Keratinocyte (primary cell): ENCODE data around the gene CFAP57. TPM values are rescaled to one million over a fixed set of nuclear protein-coding genes. Genes with fewer than 3 reads are reported as not detected.

Source experiments
- DNase-seq: peaks from one replicate; pipeline ENCODE4 v3.0.0-alpha.2; 2011; ENCODE audit warnings: low read depth, missing footprints, low spot score
- FAIRE-seq: peaks from 2 replicates; lab custom pipeline; 2011; peaks lifted over from hg19 to GRCh38; lab: Jason Lieb, UNC
- H2AFZ ChIP-seq: 2 replicates; pipeline ENCODE4 v1.6.0; 2012; ENCODE audit warnings: low read length, control low read depth, inconsistent platforms; ENCODE audit not compliant: control insufficient read depth
- H3K27ac ChIP-seq: 2 replicates; pipeline ENCODE4 v1.5.1; 2011; ENCODE audit warnings: low read length; ENCODE audit not compliant: control insufficient read depth, insufficient read depth
- H3K27me3 ChIP-seq: 3 replicates; pipeline ENCODE4 v1.6.0; 2011; ENCODE audit warnings: low read length; ENCODE audit not compliant: control insufficient read depth, insufficient read depth; ENCODE audit errors: extremely low read depth
- H3K36me3 ChIP-seq, 2 experiments: 2 replicates in 1 of 2; 3 replicates in 1 of 2; pipeline ENCODE4 v1.5.1; 2011; ENCODE audit warnings: low read length in 2 of 2, mild to moderate bottlenecking in 1 of 2; ENCODE audit not compliant: control insufficient read depth in 2 of 2, insufficient read depth in 2 of 2; ENCODE audit errors: extremely low read depth in 1 of 2
- H3K4me1 ChIP-seq: 3 replicates; pipeline ENCODE4 v1.5.1; 2011; ENCODE audit warnings: low read length; ENCODE audit not compliant: control insufficient read depth, insufficient read depth; ENCODE audit errors: extremely low read depth
- H3K4me2 ChIP-seq: 3 replicates; pipeline ENCODE4 v1.6.0; 2011; ENCODE audit warnings: low read depth, low read length; ENCODE audit not compliant: control insufficient read depth, insufficient read depth; ENCODE audit errors: extremely low read depth
- H3K4me3 ChIP-seq, 3 experiments: fragments of 200-600 bp in 1 of 3; sonication (generic) in 1 of 3; 2 replicates in 2 of 3; 3 replicates in 1 of 3; pipeline ENCODE4 v1.5.1; 2011 to 2016; ENCODE audit warnings: low read length in 3 of 3, mild to moderate bottlenecking in 3 of 3, control low read depth in 2 of 3, inconsistent platforms in 1 of 3, low read depth in 1 of 3, mixed read lengths in 1 of 3, mixed run types in 1 of 3, moderate library complexity in 1 of 3; ENCODE audit not compliant: control insufficient read depth in 2 of 3, insufficient read depth in 2 of 3; ENCODE audit errors: extremely low read depth in 1 of 3
- H3K79me2 ChIP-seq: 2 replicates; pipeline ENCODE4 v1.6.0; 2012; ENCODE audit warnings: low read length; ENCODE audit not compliant: control insufficient read depth, insufficient read depth
- H3K9ac ChIP-seq: 3 replicates; pipeline ENCODE4 v1.6.0; 2011; ENCODE audit warnings: low read length; ENCODE audit not compliant: control insufficient read depth, insufficient read depth; ENCODE audit errors: extremely low read depth
- H3K9me1 ChIP-seq: 3 replicates; pipeline ENCODE4 v1.6.0; 2011; ENCODE audit warnings: low read length; ENCODE audit not compliant: control insufficient read depth, insufficient read depth; ENCODE audit errors: extremely low read depth
- H3K9me3 ChIP-seq: 2 replicates; pipeline ENCODE4 v1.5.1; 2012; ENCODE audit warnings: low read depth, low read length; ENCODE audit not compliant: control insufficient read depth
- H4K20me1 ChIP-seq: 3 replicates; pipeline ENCODE4 v1.6.0; 2011; ENCODE audit warnings: low read length; ENCODE audit not compliant: control insufficient read depth, insufficient read depth; ENCODE audit errors: extremely low read depth
- EZH2 ChIP-seq: IDR thresholded peaks from one replicate; pipeline ENCODE4 v1.6.1; 2012; ENCODE audit warnings: inconsistent platforms, mild to moderate bottlenecking, low read length, moderate library complexity
- dilution Hi-C: fragments of 300-500 bp; cut with MboI; formaldehyde crosslinking; loops from one replicate; pipeline ENCODE4 v1.7.0; 2020; ENCODE audit warnings: low sequenced_read_pairs; ENCODE audit not compliant: extremely low pct_ligation_motif_present
- polyA plus RNA-seq, 5 experiments: library from polyadenylated mRNA; depleted of rRNA in 3 of 5; stranded (reverse) in 3 of 5; stranded (forward) in 1 of 5; unstranded in 1 of 5; fragments of >200 nt; gene quantifications; 1 replicate in 1 of 5; 2 replicates in 3 of 5; 3 replicates in 1 of 5; pipeline versions ENCODE4 v1.2.1 to v1.2.3, GENCODE V29; 2011 to 2012; ENCODE audit warnings: missing spikeins in 2 of 5, low read depth in 1 of 5, low replicate concordance in 1 of 5
- TF ChIP-seq, protein P1 (sequence below), 3 experiments: IDR thresholded peaks in 1 of 3; conservative IDR thresholded peaks in 1 of 3; optimal IDR thresholded peaks in 1 of 3; 2 replicates in 2 of 3; 3 replicates in 1 of 3; pipeline versions ENCODE3 to v1.5.1; 2011; ENCODE audit warnings: low read length in 3 of 3, mild to moderate bottlenecking in 3 of 3, moderate library complexity in 2 of 3, control low read depth in 1 of 3, inconsistent platforms in 1 of 3; ENCODE audit not compliant: insufficient read depth in 2 of 3; ENCODE audit errors: extremely low read depth in 1 of 3

The CFAP57 gene
- polyA plus RNA-seq, 1 donor (not counting 4 experiments of a cell fraction or from before 2014, with no cell fraction given): 0.39 TPM

DNA sequence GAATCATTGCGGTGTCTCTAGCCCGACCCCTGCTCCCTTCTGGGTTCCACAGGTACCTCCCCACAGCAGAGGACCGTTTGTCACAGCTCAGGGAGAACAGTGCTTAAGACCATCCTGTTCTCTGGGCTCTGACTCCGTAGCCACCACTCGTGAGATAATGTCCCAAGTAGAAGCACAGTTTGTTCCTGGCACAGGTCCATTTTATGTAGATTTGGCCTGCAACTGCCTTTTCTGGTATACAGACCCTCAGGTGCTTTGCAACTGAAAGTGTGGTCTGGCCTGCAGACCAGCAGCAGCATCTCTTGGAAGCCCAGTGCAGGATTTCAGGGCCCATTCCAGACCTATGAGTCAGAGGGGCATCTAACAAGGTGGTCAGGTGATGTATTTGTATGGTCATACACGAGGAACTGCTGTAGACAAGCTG, 69.3 kb downstream of the CFAP57 start:
- FAIRE-seq: peak; percentile 23
- peak; percentile 64 for DNase-seq

DNA sequence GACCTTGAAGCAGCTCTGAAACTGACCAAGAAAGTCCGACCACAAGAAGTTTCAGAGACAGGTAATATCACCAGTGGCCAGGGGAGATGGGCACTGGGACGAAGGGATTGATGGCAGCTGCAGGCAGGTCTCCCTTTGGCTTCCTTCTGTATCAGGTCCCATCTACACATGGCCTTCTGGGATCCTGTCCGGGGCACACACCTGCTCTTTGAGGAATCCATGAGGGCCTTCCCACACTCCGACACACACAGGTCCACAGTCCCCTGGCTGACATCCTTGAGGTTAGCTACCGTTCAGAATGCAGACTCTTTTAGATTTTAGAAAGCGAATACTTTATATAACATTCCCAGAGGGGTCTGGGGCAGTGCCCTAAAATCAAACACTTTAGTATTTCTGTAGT, 71.2 kb downstream of the CFAP57 start:
- FAIRE-seq: no peak
- H2AFZ ChIP-seq: no peak overlapping the region
- TF ChIP-seq EZH2: no peak
- TF ChIP-seq, protein P1, sequence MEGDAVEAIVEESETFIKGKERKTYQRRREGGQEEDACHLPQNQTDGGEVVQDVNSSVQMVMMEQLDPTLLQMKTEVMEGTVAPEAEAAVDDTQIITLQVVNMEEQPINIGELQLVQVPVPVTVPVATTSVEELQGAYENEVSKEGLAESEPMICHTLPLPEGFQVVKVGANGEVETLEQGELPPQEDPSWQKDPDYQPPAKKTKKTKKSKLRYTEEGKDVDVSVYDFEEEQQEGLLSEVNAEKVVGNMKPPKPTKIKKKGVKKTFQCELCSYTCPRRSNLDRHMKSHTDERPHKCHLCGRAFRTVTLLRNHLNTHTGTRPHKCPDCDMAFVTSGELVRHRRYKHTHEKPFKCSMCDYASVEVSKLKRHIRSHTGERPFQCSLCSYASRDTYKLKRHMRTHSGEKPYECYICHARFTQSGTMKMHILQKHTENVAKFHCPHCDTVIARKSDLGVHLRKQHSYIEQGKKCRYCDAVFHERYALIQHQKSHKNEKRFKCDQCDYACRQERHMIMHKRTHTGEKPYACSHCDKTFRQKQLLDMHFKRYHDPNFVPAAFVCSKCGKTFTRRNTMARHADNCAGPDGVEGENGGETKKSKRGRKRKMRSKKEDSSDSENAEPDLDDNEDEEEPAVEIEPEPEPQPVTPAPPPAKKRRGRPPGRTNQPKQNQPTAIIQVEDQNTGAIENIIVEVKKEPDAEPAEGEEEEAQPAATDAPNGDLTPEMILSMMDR (optimal IDR thresholded peaks at IDR 0.05 in 1 of 3, IDR thresholded peaks at IDR 0.05 in 1 of 3, conservative IDR thresholded peaks at IDR 0.05 in 1 of 3; ENCODE audit: extremely low read depth in 1 of 3, insufficient read depth in 2 of 3, low read length in 3 of 3): no peak

More for the DNA sequence above, 69.3 kb downstream of the CFAP57 start:
- H3K4me1 ChIP-seq: peaks cover 6% of the 10 kb centered on the region
- no peak overlapping the region for H3K4me2 ChIP-seq
- no peak overlapping the region for H3K9ac ChIP-seq
- H3K27ac ChIP-seq: no peak overlapping the region
- no peaks in the 10 kb centered on the region for H3K27me3 ChIP-seq
- H3K9me1 ChIP-seq: no peaks in the 10 kb centered on the region
- H3K4me3 ChIP-seq: no peak overlapping the region
- no peaks in the 10 kb centered on the region for H3K79me2 ChIP-seq
- dilution Hi-C loops: no loop called here
- TF ChIP-seq, protein P1 (optimal IDR thresholded peaks at IDR 0.05 in 1 of 3, IDR thresholded peaks at IDR 0.05 in 1 of 3, conservative IDR thresholded peaks at IDR 0.05 in 1 of 3; ENCODE audit: extremely low read depth in 1 of 3, insufficient read depth in 2 of 3, low read length in 3 of 3): no peak
- no peak for TF ChIP-seq EZH2
- no peaks in the 10 kb centered on the region for H4K20me1 ChIP-seq
- no peaks in the 10 kb centered on the region for H3K9me3 ChIP-seq
- H2AFZ ChIP-seq: no peak overlapping the region
- no peaks in the 10 kb centered on the region for H3K36me3 ChIP-seq

More for the DNA sequence above, 71.2 kb downstream of the CFAP57 start:
- Histone ChIP-seq H3K27me3 (no peaks in the 10 kb centered on the region), H3K9me1 (no peaks in the 10 kb centered on the region), H3K4me2 (no peak overlapping the region), H4K20me1 (no peaks in the 10 kb centered on the region), H3K36me3 (no peaks in the 10 kb centered on the region), H3K4me1 (peaks cover 6% of the 10 kb centered on the region), H3K9me3 (no peaks in the 10 kb centered on the region), H3K79me2 (no peaks in the 10 kb centered on the region), H3K4me3 (no peak overlapping the region), H3K9ac (no peak overlapping the region), H3K27ac (no peak overlapping the region)
- no peak for DNase-seq
- dilution Hi-C loops: no loop called here
